ENCODE results near the gene ISM1.
A peak's percentile ranks its signal among the peaks of the same experiment; 100 is the strongest.

The ISM1 gene

GRCh38 chr20:13220194-13220903, 725 bp upstream of the ISM1 start:
- Histone ChIP-seq H3K27me3 (peaks cover 55% of the 10 kb centered on the region), H3K4me1 (peaks cover 34% of the 10 kb centered on the region), H3K9ac (peak overlapping the region; percentile 65; the same call in 1 of the 2 replicates), H3K4me2 (peak overlapping the region; percentile 98), H3K4me3 (peak overlapping the region; percentile 77), H4K20me1 (peaks cover 31% of the 10 kb centered on the region), H3K27ac (no peak overlapping the region), H3K36me3 (no peaks in the 10 kb centered on the region), H3K9me3 (no peaks in the 10 kb centered on the region)
- TF ChIP-seq Cebpa-rat (IDR thresholded peaks at IDR 0.05), result no peak

- peak overlapping the region; percentile 65 for H3K9ac ChIP-seq
- H3K36me3 ChIP-seq, result no peaks in the 10 kb centered on the region
- peak overlapping the region; percentile 45 for H3K27ac ChIP-seq
- peaks cover 2% of the 10 kb centered on the region; the same call in 1 of the 2 replicates for H3K9me3 ChIP-seq
- peaks cover 52% of the 10 kb centered on the region for H3K27me3 ChIP-seq
- H4K20me1 ChIP-seq, result peaks cover 31% of the 10 kb centered on the region
- H3K4me3 ChIP-seq, result peak overlapping the region; percentile 77
- TF ChIP-seq Cebpa-rat (IDR thresholded peaks at IDR 0.05), result no peak
- peak overlapping the region; percentile 98 for H3K4me2 ChIP-seq
- peaks cover 34% of the 10 kb centered on the region for H3K4me1 ChIP-seq
These were observed 219 bp downstream of the ISM1 start for GRCh38 chr20:13221313-13221672.

- H3K36me3 ChIP-seq, result no peaks in the 10 kb centered on the region
- H4K20me1 ChIP-seq, result peaks cover 31% of the 10 kb centered on the region
- peak overlapping the region; percentile 45 for H3K27ac ChIP-seq
- H3K9ac ChIP-seq, result peak overlapping the region; percentile 65
- peaks cover 52% of the 10 kb centered on the region for H3K27me3 ChIP-seq
- H3K4me1 ChIP-seq, result peaks cover 34% of the 10 kb centered on the region
- TF ChIP-seq Cebpa-rat (IDR thresholded peaks at IDR 0.05), result no peak
- H3K4me3 ChIP-seq, result peak overlapping the region; percentile 77
- H3K9me3 ChIP-seq, result peaks cover 7% of the 10 kb centered on the region; the same call in 1 of the 2 replicates
- H3K4me2 ChIP-seq, result peak overlapping the region; percentile 98
These were observed 722 bp downstream of the ISM1 start for GRCh38 chr20:13221673-13222318.

- no peak overlapping the region for H3K27ac ChIP-seq
- peaks cover 31% of the 10 kb centered on the region for H4K20me1 ChIP-seq
- H3K27me3 ChIP-seq, result peaks cover 52% of the 10 kb centered on the region
- no peak for TF ChIP-seq Cebpa-rat (IDR thresholded peaks at IDR 0.05)
- peaks cover 7% of the 10 kb centered on the region; the same call in 1 of the 2 replicates for H3K9me3 ChIP-seq
- peaks cover 34% of the 10 kb centered on the region for H3K4me1 ChIP-seq
- peak overlapping the region; percentile 77 for H3K4me3 ChIP-seq
- no peak overlapping the region for H3K9ac ChIP-seq
- H3K36me3 ChIP-seq, result no peaks in the 10 kb centered on the region
- H3K4me2 ChIP-seq, result peak overlapping the region; percentile 98
These were observed 1.2 kb downstream of the ISM1 start for GRCh38 chr20:13222319-13222716.

GRCh38 chr20:13223736-13224520, 2.9 kb downstream of the ISM1 start:
- Histone ChIP-seq H3K4me2 (peak overlapping the region; percentile 68), H3K4me1 (peaks cover 34% of the 10 kb centered on the region), H3K9ac (no peak overlapping the region), H3K27ac (no peak overlapping the region), H3K9me3 (peaks cover 7% of the 10 kb centered on the region; the same call in 1 of the 2 replicates), H3K36me3 (no peaks in the 10 kb centered on the region), H4K20me1 (peaks cover 17% of the 10 kb centered on the region), H3K27me3 (peaks cover 38% of the 10 kb centered on the region), H3K4me3 (no peak overlapping the region)
- TF ChIP-seq Cebpa-rat (IDR thresholded peaks at IDR 0.05), result no peak

GRCh38 chr20:13226367-13226766, 5.3 kb downstream of the ISM1 start:
- no peak overlapping the region for H3K9ac ChIP-seq

GRCh38 chr20:13228771-13229170, 7.7 kb downstream of the ISM1 start:
- no peak overlapping the region for H3K4me2 ChIP-seq
- H4K20me1 ChIP-seq, result no peaks in the 10 kb centered on the region
- no peaks in the 10 kb centered on the region for H3K36me3 ChIP-seq
- no peak overlapping the region for H3K9ac ChIP-seq
- H3K27ac ChIP-seq, result no peak overlapping the region
- H3K27me3 ChIP-seq, result no peaks in the 10 kb centered on the region
- H3K4me1 ChIP-seq, result peaks cover 14% of the 10 kb centered on the region
- H3K4me3 ChIP-seq, result no peak overlapping the region
- peaks cover 7% of the 10 kb centered on the region; the same call in 1 of the 2 replicates for H3K9me3 ChIP-seq
- no peak for TF ChIP-seq Cebpa-rat (IDR thresholded peaks at IDR 0.05)

More at GRCh38 chr20:13226367-13226766, 5.3 kb downstream of the ISM1 start:
- H3K27ac ChIP-seq, result no peak overlapping the region
- no peak for TF ChIP-seq Cebpa-rat (IDR thresholded peaks at IDR 0.05)
- H3K27me3 ChIP-seq, result peaks cover 15% of the 10 kb centered on the region
- H4K20me1 ChIP-seq, result no peaks in the 10 kb centered on the region
- H3K4me3 ChIP-seq, result no peak overlapping the region
- H3K4me2 ChIP-seq, result no peak overlapping the region
- H3K9me3 ChIP-seq, result peaks cover 7% of the 10 kb centered on the region; the same call in 1 of the 2 replicates
- H3K36me3 ChIP-seq, result no peaks in the 10 kb centered on the region
- peaks cover 27% of the 10 kb centered on the region for H3K4me1 ChIP-seq

- Histone ChIP-seq H3K9ac (no peak overlapping the region), H3K27me3 (no peaks in the 10 kb centered on the region), H4K20me1 (no peaks in the 10 kb centered on the region), H3K36me3 (no peaks in the 10 kb centered on the region), H3K27ac (no peak overlapping the region), H3K4me2 (no peak overlapping the region), H3K9me3 (peaks cover 7% of the 10 kb centered on the region; the same call in 1 of the 2 replicates), H3K4me1 (peaks cover 6% of the 10 kb centered on the region), H3K4me3 (no peak overlapping the region)
- no peak for TF ChIP-seq Cebpa-rat (IDR thresholded peaks at IDR 0.05)
These were observed 8.5 kb downstream of the ISM1 start for GRCh38 chr20:13229538-13229937.

GRCh38 chr20:13231031-13231752, 10.1 kb downstream of the ISM1 start:
- H3K36me3 ChIP-seq, result no peaks in the 10 kb centered on the region
- H3K27ac ChIP-seq, result no peak overlapping the region
- TF ChIP-seq Cebpa-rat (IDR thresholded peaks at IDR 0.05), result no peak
- peaks cover 6% of the 10 kb centered on the region; the same call in 1 of the 2 replicates for H3K9me3 ChIP-seq
- H4K20me1 ChIP-seq, result no peaks in the 10 kb centered on the region
- no peaks in the 10 kb centered on the region for H3K27me3 ChIP-seq
- peak overlapping the region; percentile 10; the same call in 1 of the 2 replicates for H3K4me2 ChIP-seq
- no peak overlapping the region for H3K4me3 ChIP-seq
- 0 out of 2 replicates have a peak, but pooled peaks cover 5% of the 10 kb centered on the region for H3K4me1 ChIP-seq
- H3K9ac ChIP-seq, result no peak overlapping the region
